NB4 (cell line): ENCODE results near the gene IRX6.

ENCODE experiments used
- CTCF ChIP-seq: IDR thresholded peaks from one replicate; pipeline ENCODE4 v1.5.1; 2012; ENCODE audit warnings: low read depth, low read length
- MAX ChIP-seq: IDR thresholded peaks from 2 replicates; pipeline ENCODE4 v1.6.1; 2011; ENCODE audit warnings: low read depth, low read length
- MYC ChIP-seq: IDR thresholded peaks from 2 replicates; pipeline ENCODE4 v1.6.1; 2011; ENCODE audit warnings: low read depth, low read length
- POLR2A ChIP-seq: IDR thresholded peaks from 2 replicates; pipeline ENCODE4 v1.6.1; 2011; ENCODE audit warnings: mild to moderate bottlenecking; ENCODE audit not compliant: insufficient read length; ENCODE audit errors: extremely low read depth

GRCh38 chr16:55275167-55275566, 48.8 kb upstream of the IRX6 start:
- TF ChIP-seq CTCF (no peak), POLR2A (no peak), MAX (no peak), MYC (no peak)
